ENCODE results near the gene LAMA2.

DNA sequence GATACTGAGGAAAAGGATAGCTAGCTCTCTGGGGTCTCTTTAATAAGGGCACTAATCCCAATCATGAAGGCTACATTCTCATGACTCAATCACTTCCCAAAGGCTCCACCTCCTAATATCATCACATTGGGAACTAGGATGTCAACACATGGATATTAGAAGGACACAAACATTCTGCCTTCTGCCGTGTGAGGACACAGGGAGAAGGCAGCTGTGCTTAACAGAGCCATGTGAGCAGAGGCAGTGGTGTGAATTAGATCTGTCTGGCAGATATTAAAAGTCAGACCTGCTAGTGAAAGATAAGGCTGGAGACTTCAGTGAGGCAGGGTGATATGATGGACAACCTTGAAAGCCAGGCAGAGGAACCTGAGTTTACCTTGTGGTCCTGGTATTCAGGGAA is 485.1 kb downstream of the LAMA2 start:
- TF ChIP-seq, protein P1, sequence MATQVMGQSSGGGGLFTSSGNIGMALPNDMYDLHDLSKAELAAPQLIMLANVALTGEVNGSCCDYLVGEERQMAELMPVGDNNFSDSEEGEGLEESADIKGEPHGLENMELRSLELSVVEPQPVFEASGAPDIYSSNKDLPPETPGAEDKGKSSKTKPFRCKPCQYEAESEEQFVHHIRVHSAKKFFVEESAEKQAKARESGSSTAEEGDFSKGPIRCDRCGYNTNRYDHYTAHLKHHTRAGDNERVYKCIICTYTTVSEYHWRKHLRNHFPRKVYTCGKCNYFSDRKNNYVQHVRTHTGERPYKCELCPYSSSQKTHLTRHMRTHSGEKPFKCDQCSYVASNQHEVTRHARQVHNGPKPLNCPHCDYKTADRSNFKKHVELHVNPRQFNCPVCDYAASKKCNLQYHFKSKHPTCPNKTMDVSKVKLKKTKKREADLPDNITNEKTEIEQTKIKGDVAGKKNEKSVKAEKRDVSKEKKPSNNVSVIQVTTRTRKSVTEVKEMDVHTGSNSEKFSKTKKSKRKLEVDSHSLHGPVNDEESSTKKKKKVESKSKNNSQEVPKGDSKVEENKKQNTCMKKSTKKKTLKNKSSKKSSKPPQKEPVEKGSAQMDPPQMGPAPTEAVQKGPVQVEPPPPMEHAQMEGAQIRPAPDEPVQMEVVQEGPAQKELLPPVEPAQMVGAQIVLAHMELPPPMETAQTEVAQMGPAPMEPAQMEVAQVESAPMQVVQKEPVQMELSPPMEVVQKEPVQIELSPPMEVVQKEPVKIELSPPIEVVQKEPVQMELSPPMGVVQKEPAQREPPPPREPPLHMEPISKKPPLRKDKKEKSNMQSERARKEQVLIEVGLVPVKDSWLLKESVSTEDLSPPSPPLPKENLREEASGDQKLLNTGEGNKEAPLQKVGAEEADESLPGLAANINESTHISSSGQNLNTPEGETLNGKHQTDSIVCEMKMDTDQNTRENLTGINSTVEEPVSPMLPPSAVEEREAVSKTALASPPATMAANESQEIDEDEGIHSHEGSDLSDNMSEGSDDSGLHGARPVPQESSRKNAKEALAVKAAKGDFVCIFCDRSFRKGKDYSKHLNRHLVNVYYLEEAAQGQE (IDR thresholded peaks at IDR 0.05; ENCODE audit: low read depth): no peak
- TF ChIP-seq NFIC (IDR thresholded peaks at IDR 0.05): no peak
- no peak for TF ChIP-seq CEBPB (IDR thresholded peaks at IDR 0.05)
- no peak for TF ChIP-seq FOXM1 (IDR thresholded peaks at IDR 0.05; ENCODE audit: borderline replicate concordance, low read depth)
- TF ChIP-seq TCF12 (IDR thresholded peaks at IDR 0.05; ENCODE audit: low read depth): no peak
- TF ChIP-seq EP300 (IDR thresholded peaks at IDR 0.05; ENCODE audit: borderline replicate concordance): no peak
- TF ChIP-seq, protein P2, sequence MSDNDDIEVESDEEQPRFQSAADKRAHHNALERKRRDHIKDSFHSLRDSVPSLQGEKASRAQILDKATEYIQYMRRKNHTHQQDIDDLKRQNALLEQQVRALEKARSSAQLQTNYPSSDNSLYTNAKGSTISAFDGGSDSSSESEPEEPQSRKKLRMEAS (IDR thresholded peaks at IDR 0.05): no peak
- TF ChIP-seq CREB1 (IDR thresholded peaks at IDR 0.05; ENCODE audit: low read depth): no peak
- no peak for TF ChIP-seq YY1 (IDR thresholded peaks at IDR 0.05; ENCODE audit: low read depth)
- TF ChIP-seq RAD21 (IDR thresholded peaks at IDR 0.05; ENCODE audit: low read depth): no peak
- TF ChIP-seq TEAD4 (IDR thresholded peaks at IDR 0.05): no peak
- no peak for TF ChIP-seq ZBTB7A (IDR thresholded peaks at IDR 0.05; ENCODE audit: low read depth)
